Suprapubic skin (tissue), 3 donors: Measurements from ENCODE around the gene APEX1.

Source experiments
- EP300 ChIP-seq: sonication (generic); formaldehyde crosslinking; IDR thresholded peaks from one replicate; pipeline ENCODE4 v1.6.1; 2017; ENCODE audit warnings: antibody characterized with exemption
- POLR2A ChIP-seq, 2 donors: fragments of 450-650 bp; IDR thresholded peaks; one replicate each; pipeline ENCODE4 v1.6.1; 2017; ENCODE audit warnings: antibody characterized with exemption in 2 of 2, mild to moderate bottlenecking in 2 of 2, moderate library complexity in 2 of 2
- TF ChIP-seq, protein P1 (sequence below), 2 donors: fragments of 200-600 bp in 1 of 2; fragments of 450-650 bp in 1 of 2; sonication (generic) in 1 of 2; IDR thresholded peaks; one replicate each; pipeline ENCODE4 v1.5.1; 2016 to 2019; ENCODE audit warnings: antibody characterized with exemption in 2 of 2, mild to moderate bottlenecking in 1 of 2, moderate library complexity in 1 of 2

DNA sequence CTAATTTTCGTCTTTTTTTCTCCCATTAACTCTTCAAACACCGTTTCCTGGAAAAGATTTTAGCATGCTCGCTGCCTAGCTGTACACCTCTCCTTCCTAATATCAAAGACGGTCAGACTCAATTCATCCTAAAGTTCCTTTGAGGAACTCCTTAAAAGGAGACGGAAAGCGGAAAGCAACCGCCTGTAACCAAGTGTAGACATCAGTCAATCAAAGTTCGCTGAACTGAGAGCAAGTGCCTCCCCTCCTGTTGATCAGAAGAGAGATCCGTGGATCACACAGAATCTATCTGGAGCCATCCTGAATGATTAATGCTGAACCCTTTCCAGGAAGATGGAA is 41.3 kb upstream of the APEX1 start:
- TF ChIP-seq, protein P1, sequence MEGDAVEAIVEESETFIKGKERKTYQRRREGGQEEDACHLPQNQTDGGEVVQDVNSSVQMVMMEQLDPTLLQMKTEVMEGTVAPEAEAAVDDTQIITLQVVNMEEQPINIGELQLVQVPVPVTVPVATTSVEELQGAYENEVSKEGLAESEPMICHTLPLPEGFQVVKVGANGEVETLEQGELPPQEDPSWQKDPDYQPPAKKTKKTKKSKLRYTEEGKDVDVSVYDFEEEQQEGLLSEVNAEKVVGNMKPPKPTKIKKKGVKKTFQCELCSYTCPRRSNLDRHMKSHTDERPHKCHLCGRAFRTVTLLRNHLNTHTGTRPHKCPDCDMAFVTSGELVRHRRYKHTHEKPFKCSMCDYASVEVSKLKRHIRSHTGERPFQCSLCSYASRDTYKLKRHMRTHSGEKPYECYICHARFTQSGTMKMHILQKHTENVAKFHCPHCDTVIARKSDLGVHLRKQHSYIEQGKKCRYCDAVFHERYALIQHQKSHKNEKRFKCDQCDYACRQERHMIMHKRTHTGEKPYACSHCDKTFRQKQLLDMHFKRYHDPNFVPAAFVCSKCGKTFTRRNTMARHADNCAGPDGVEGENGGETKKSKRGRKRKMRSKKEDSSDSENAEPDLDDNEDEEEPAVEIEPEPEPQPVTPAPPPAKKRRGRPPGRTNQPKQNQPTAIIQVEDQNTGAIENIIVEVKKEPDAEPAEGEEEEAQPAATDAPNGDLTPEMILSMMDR (IDR thresholded peaks at IDR 0.05) = no peak
- no peak for TF ChIP-seq POLR2A (IDR thresholded peaks at IDR 0.05)
- TF ChIP-seq EP300 = no peak
